ENCODE data around the gene BTBD19.
"Not testable (repeated sequence)": the region's sequence is repeated elsewhere in the genome, so short reads cannot be mapped to it uniquely, and the experiment has no call there.

BTBD19 gene

GRCh38 chr1:44806704-44807363, 1.5 kb upstream of the BTBD19 start, which contains the start of gene DYNLT4:
Gene DYNLT4, minus strand, starts transcription at chr1:44807351. Its CDS starts 683 bp downstream, at chr1:44806668.
- Histone ChIP-seq H3K36me3 (replicated peaks) (peaks cover 50% of the 10 kb centered on the region), H3K27ac (peak within 1 kb of the TSS; percentile 99), H3K27me3 (replicated peaks) (no peaks in the 10 kb centered on the region), H3K4me3 (ENCODE audit: low read depth, low read length) (peak within 1 kb of the TSS; percentile 17)
- in situ Hi-C loops (cut with HindIII; ENCODE audit: low pct_ligation_motif_present, low sequenced_read_pairs): no loop called here
- no peak for TF ChIP-seq CTCF (IDR thresholded peaks at IDR 0.05; ENCODE audit: low read depth, low read length, missing control alignments)
- no peak for DNase-seq

GRCh38 chr1:44807364-44808062, 810 bp upstream of the BTBD19 start:
- no peak for TF ChIP-seq CTCF (IDR thresholded peaks at IDR 0.05; ENCODE audit: low read depth, low read length, missing control alignments)
- in situ Hi-C loops (cut with HindIII; ENCODE audit: low pct_ligation_motif_present, low sequenced_read_pairs): no loop called here
- DNase-seq: peak; percentile 99
- H3K27me3 ChIP-seq (replicated peaks): no peaks in the 10 kb centered on the region
- peak overlapping the region; percentile 99 for H3K27ac ChIP-seq
- peaks cover 47% of the 10 kb centered on the region for H3K36me3 ChIP-seq (replicated peaks)
- H3K4me3 ChIP-seq (ENCODE audit: low read depth, low read length): peak overlapping the region; percentile 17

- peak overlapping the region; percentile 99 for H3K27ac ChIP-seq
- DNase-seq: peak; percentile 77
- peak; percentile 34 for TF ChIP-seq CTCF (IDR thresholded peaks at IDR 0.05; ENCODE audit: low read depth, low read length, missing control alignments)
- peak overlapping the region; percentile 50 for H3K4me3 ChIP-seq (ENCODE audit: low read depth, low read length)
- in situ Hi-C loops (cut with HindIII; ENCODE audit: low pct_ligation_motif_present, low sequenced_read_pairs): no loop called here
- H3K27me3 ChIP-seq (replicated peaks): no peaks in the 10 kb centered on the region
- peaks cover 40% of the 10 kb centered on the region for H3K36me3 ChIP-seq (replicated peaks)
These were observed 905 bp downstream of the BTBD19 start for GRCh38 chr1:44808938-44809917.

- in situ Hi-C loops (cut with HindIII; ENCODE audit: low pct_ligation_motif_present, low sequenced_read_pairs): no loop called here
- no peak for DNase-seq
- Histone ChIP-seq H3K36me3 (replicated peaks) (peaks cover 38% of the 10 kb centered on the region), H3K4me3 (ENCODE audit: low read depth, low read length) (peak overlapping the region; percentile 50), H3K27me3 (replicated peaks) (no peaks in the 10 kb centered on the region), H3K27ac (peak overlapping the region; percentile 99)
- TF ChIP-seq CTCF (IDR thresholded peaks at IDR 0.05; ENCODE audit: low read depth, low read length, missing control alignments): no peak
These were observed 1.9 kb downstream of the BTBD19 start for GRCh38 chr1:44810101-44810761.

GRCh38 chr1:44810762-44811105, 2.4 kb downstream of the BTBD19 start:
- Histone ChIP-seq H3K27ac (peak overlapping the region; percentile 99), H3K36me3 (replicated peaks) (peaks cover 36% of the 10 kb centered on the region)
- H3K27me3 ChIP-seq (replicated peaks); in situ Hi-C loops (cut with HindIII; ENCODE audit: low pct_ligation_motif_present, low sequenced_read_pairs); DNase-seq; H3K4me3 ChIP-seq (ENCODE audit: low read depth, low read length): not testable (repeated sequence)
